ENCODE data around the gene TOM1L2.

Gene TOM1L2
- long read RNA-seq, donor 1, partial matches to known transcripts: 0 of 6 reads
- long read RNA-seq, donor 1, other reads (novel, unspliced or antisense): 0 of 6 reads
- long read RNA-seq, donor 2, partial matches to known transcripts: 0 of 3 reads
- long read RNA-seq, donor 2, other reads (novel, unspliced or antisense): 0 of 3 reads
- long read RNA-seq, donor 3, partial matches to known transcripts: 0 of 5 reads
- long read RNA-seq, donor 3, other reads (novel, unspliced or antisense): 0 of 5 reads
- long read RNA-seq, donor 4, full-length matches to known transcripts: 10 of 10 reads
- long read RNA-seq, donor 4, partial matches to known transcripts: 0 of 10 reads
- long read RNA-seq, donor 4, other reads (novel, unspliced or antisense): 0 of 10 reads
- long read RNA-seq, donor 5, partial matches to known transcripts: 0 of 3 reads
- long read RNA-seq, donor 5, other reads (novel, unspliced or antisense): 0 of 3 reads
- long read RNA-seq, donor 6, partial matches to known transcripts: 0 of 6 reads
- long read RNA-seq, donor 6, other reads (novel, unspliced or antisense): 0 of 6 reads
- long read RNA-seq, donor 7: 0 reads
- long read RNA-seq, donor 8, transcript TOM1L2-202 (15 exons, 2,418 nt): major isoform, 5 of 7 reads
- long read RNA-seq, donor 8, partial matches to known transcripts: 0 of 7 reads
- long read RNA-seq, donor 8, other reads (novel, unspliced or antisense): 0 of 7 reads

GRCh38 chr17:17972126-17972951 lies at the start of gene TOM1L2, which contains the start of gene DRC3:
TOM1L2 (minus strand) TSS chr17:17972400; CDS start chr17:17972313, 87 bp downstream.
DRC3 (plus strand) TSS chr17:17972862; CDS start chr17:17977599, 4,737 bp downstream.
- peak; percentile 98 for DNase-seq

GRCh38 chr17:18021372-18021771 lies 49.2 kb upstream of the TOM1L2 start:
- DNase-seq: no peak

GRCh38 chr17:18020971-18021370 lies 48.8 kb upstream of the TOM1L2 start:
- no peak for DNase-seq

- no peak for DNase-seq
Observed at GRCh38 chr17:18019838-18020154, 47.6 kb upstream of the TOM1L2 start.

GRCh38 chr17:18018411-18018921 lies 46.3 kb upstream of the TOM1L2 start:
- no peak for DNase-seq

- no peak for DNase-seq
Observed at GRCh38 chr17:18017958-18018357, 45.8 kb upstream of the TOM1L2 start.

- DNase-seq: no peak
Observed at GRCh38 chr17:18016426-18016825, 44.2 kb upstream of the TOM1L2 start.

GRCh38 chr17:18015593-18015992 lies 43.4 kb upstream of the TOM1L2 start:
- DNase-seq: no peak

- no peak for DNase-seq
Observed at GRCh38 chr17:18014006-18014405, 41.8 kb upstream of the TOM1L2 start.

- no peak for DNase-seq
Observed at GRCh38 chr17:18011286-18011685, 39.1 kb upstream of the TOM1L2 start.

- no peak for DNase-seq
Observed at GRCh38 chr17:18009609-18010420, 37.6 kb upstream of the TOM1L2 start.

GRCh38 chr17:18008496-18009268 lies 36.5 kb upstream of the TOM1L2 start:
- DNase-seq: no peak

- no peak for DNase-seq
Observed at GRCh38 chr17:18006495-18007239, 34.5 kb upstream of the TOM1L2 start.

GRCh38 chr17:18005496-18005895 lies 33.3 kb upstream of the TOM1L2 start:
- no peak for DNase-seq

- peak; percentile 41 for DNase-seq
Observed at GRCh38 chr17:18004884-18005305, 32.7 kb upstream of the TOM1L2 start.

- peak; percentile 20 for DNase-seq
Observed at GRCh38 chr17:18004345-18004744, 32.1 kb upstream of the TOM1L2 start.

GRCh38 chr17:18002171-18002570 lies 30.0 kb upstream of the TOM1L2 start:
- no peak for DNase-seq

GRCh38 chr17:18000030-18000408 lies 27.8 kb upstream of the TOM1L2 start:
- DNase-seq: no peak

- DNase-seq: no peak
Observed at GRCh38 chr17:17999364-18000029, 27.3 kb upstream of the TOM1L2 start.

- no peak for DNase-seq
Observed at GRCh38 chr17:17998934-17999333, 26.7 kb upstream of the TOM1L2 start.

All from right kidney (tissue), 9 donors.